ENCODE results near the gene ZSCAN23. TPM values are rescaled to one million over a fixed set of nuclear protein-coding genes. Genes with fewer than 3 reads are reported as not detected.

The ZSCAN23 gene
- total and polyA plus RNA-seq, 2 donors from 2014 or later: 0.49 to 5.5 TPM

GRCh38 chr6:28486533-28486932, 43.2 kb upstream of the ZSCAN23 start:
- intact Hi-C loops (cut with DNase I): no loop called here
- Histone ChIP-seq H3K27ac (ENCODE audit: low read depth in 2 of 2, low read length in 2 of 2) (no peak overlapping the region), H3K9me3 (ENCODE audit: control insufficient read depth in 2 of 3, insufficient read depth in 1 of 3, low read length in 3 of 3) (no peaks in the 10 kb centered on the region), H3K4me1 (ENCODE audit: control insufficient read depth in 2 of 3, insufficient read depth in 2 of 3, low read depth in 1 of 3, low read length in 3 of 3) (no peaks in the 10 kb centered on the region), H3K4me3 (ENCODE audit: low read length in 3 of 3) (no peak overlapping the region), H3K36me3 (ENCODE audit: control insufficient read depth in 2 of 3, insufficient read depth in 3 of 3, low read length in 3 of 3) (no peaks in the 10 kb centered on the region), H3K27me3 (ENCODE audit: control insufficient read depth, insufficient read depth, low read length) (peaks cover 13% of the 10 kb centered on the region), H3K9ac (ENCODE audit: low read length in 3 of 3) (no peak overlapping the region)
- FAIRE-seq (no peak), DNase-seq (no peak)
- no peak for TF ChIP-seq CTCF (IDR thresholded peaks at IDR 0.05; ENCODE audit: borderline replicate concordance, extremely low read depth, insufficient read depth)

- Histone ChIP-seq H3K27me3 (ENCODE audit: control insufficient read depth, insufficient read depth, low read length) (peaks cover 16% of the 10 kb centered on the region), H3K27ac (ENCODE audit: low read depth in 2 of 2, low read length in 2 of 2) (no peak overlapping the region), H3K9ac (ENCODE audit: low read length in 3 of 3) (no peak overlapping the region), H3K36me3 (ENCODE audit: control insufficient read depth in 2 of 3, insufficient read depth in 3 of 3, low read length in 3 of 3) (no peaks in the 10 kb centered on the region), H3K4me1 (ENCODE audit: control insufficient read depth in 2 of 3, insufficient read depth in 2 of 3, low read depth in 1 of 3, low read length in 3 of 3) (no peaks in the 10 kb centered on the region), H3K9me3 (ENCODE audit: control insufficient read depth in 2 of 3, insufficient read depth in 1 of 3, low read length in 3 of 3) (no peaks in the 10 kb centered on the region), H3K4me3 (ENCODE audit: low read length in 3 of 3) (no peak overlapping the region)
- DNase-seq: no peak
- no peak for FAIRE-seq
- no peak for TF ChIP-seq CTCF (IDR thresholded peaks at IDR 0.05; ENCODE audit: borderline replicate concordance, extremely low read depth, insufficient read depth)
- intact Hi-C loops (cut with DNase I): no loop called here
These were observed 42.2 kb upstream of the ZSCAN23 start for GRCh38 chr6:28485482-28485881.

- Histone ChIP-seq H3K4me1 (ENCODE audit: control insufficient read depth in 2 of 3, insufficient read depth in 2 of 3, low read depth in 1 of 3, low read length in 3 of 3) (no peaks in the 10 kb centered on the region), H3K27me3 (ENCODE audit: control insufficient read depth, insufficient read depth, low read length) (peaks cover 27% of the 10 kb centered on the region), H3K27ac (ENCODE audit: low read depth in 2 of 2, low read length in 2 of 2) (no peak overlapping the region), H3K4me3 (ENCODE audit: low read length in 3 of 3) (no peak overlapping the region), H3K9ac (ENCODE audit: low read length in 3 of 3) (no peak overlapping the region), H3K9me3 (ENCODE audit: control insufficient read depth in 2 of 3, insufficient read depth in 1 of 3, low read length in 3 of 3) (peaks cover 0 to 2% (median 0%) of the 10 kb centered on the region in 3 donors), H3K36me3 (ENCODE audit: control insufficient read depth in 2 of 3, insufficient read depth in 3 of 3, low read length in 3 of 3) (no peaks in the 10 kb centered on the region)
- no peak for FAIRE-seq
- DNase-seq: no peak
- intact Hi-C loops (cut with DNase I): no loop called here
- TF ChIP-seq CTCF (IDR thresholded peaks at IDR 0.05; ENCODE audit: borderline replicate concordance, extremely low read depth, insufficient read depth): no peak
These were observed 37.1 kb upstream of the ZSCAN23 start for GRCh38 chr6:28480253-28480932.

GRCh38 chr6:28478518-28478917, 35.2 kb upstream of the ZSCAN23 start:
- no peak for TF ChIP-seq CTCF (IDR thresholded peaks at IDR 0.05; ENCODE audit: borderline replicate concordance, extremely low read depth, insufficient read depth)
- no peak overlapping the region for H3K4me3 ChIP-seq (ENCODE audit: low read length in 3 of 3)
- H3K9me3 ChIP-seq (ENCODE audit: control insufficient read depth in 2 of 3, insufficient read depth in 1 of 3, low read length in 3 of 3): peaks cover 0 to 2% (median 0%) of the 10 kb centered on the region in 3 donors
- H3K27me3 ChIP-seq (ENCODE audit: control insufficient read depth, insufficient read depth, low read length): peaks cover 33% of the 10 kb centered on the region
- no peak for FAIRE-seq
- intact Hi-C loops (cut with DNase I): no loop called here
- H3K27ac ChIP-seq (ENCODE audit: low read depth in 2 of 2, low read length in 2 of 2): no peak overlapping the region
- no peak for DNase-seq
- no peaks in the 10 kb centered on the region for H3K4me1 ChIP-seq (ENCODE audit: control insufficient read depth in 2 of 3, insufficient read depth in 2 of 3, low read depth in 1 of 3, low read length in 3 of 3)
- H3K36me3 ChIP-seq (ENCODE audit: control insufficient read depth in 2 of 3, insufficient read depth in 3 of 3, low read length in 3 of 3): no peaks in the 10 kb centered on the region
- H3K9ac ChIP-seq (ENCODE audit: low read length in 3 of 3): no peak overlapping the region

Measured in kidney (tissue), 14 donors.